A673 (cell line): Measurements from ENCODE around the gene IP6K2.

Experiments
- EZH2 ChIP-seq: fragments of 200-600 bp; sonication (generic); IDR thresholded peaks from 2 replicates; pipeline ENCODE4 v1.6.1; 2017; ENCODE audit warnings: borderline replicate concordance, low read depth, mild to moderate bottlenecking, mixed read lengths, antibody characterized with exemption, low read length; ENCODE audit not compliant: poor library complexity, severe bottlenecking
- TF ChIP-seq, protein P1 (sequence below): fragments of 300-800, 200-600 bp; sonication (generic); conservative IDR thresholded peaks from 2 replicates; pipeline ENCODE4 v1.5.1; 2017; ENCODE audit warnings: low read depth, mild to moderate bottlenecking, antibody characterized with exemption, low read length, moderate library complexity, mixed read lengths

DNA sequence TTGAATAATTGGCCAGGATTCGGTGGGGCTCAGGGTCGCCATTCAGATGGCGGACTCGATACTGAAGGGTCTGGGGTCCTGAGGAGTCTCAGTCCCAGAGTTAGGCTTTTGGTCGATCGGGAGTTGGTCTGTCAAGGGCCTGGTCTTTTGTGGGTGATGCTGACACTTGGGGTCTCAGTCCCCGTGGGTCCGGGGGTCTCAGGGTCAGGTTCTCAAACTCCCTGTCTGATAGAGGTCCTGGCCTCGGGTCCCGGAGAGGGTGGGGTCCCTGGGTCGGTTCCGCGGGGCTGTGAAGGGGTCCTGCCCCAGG, 31.8 kb downstream of the IP6K2 start:
- TF ChIP-seq, protein P1, sequence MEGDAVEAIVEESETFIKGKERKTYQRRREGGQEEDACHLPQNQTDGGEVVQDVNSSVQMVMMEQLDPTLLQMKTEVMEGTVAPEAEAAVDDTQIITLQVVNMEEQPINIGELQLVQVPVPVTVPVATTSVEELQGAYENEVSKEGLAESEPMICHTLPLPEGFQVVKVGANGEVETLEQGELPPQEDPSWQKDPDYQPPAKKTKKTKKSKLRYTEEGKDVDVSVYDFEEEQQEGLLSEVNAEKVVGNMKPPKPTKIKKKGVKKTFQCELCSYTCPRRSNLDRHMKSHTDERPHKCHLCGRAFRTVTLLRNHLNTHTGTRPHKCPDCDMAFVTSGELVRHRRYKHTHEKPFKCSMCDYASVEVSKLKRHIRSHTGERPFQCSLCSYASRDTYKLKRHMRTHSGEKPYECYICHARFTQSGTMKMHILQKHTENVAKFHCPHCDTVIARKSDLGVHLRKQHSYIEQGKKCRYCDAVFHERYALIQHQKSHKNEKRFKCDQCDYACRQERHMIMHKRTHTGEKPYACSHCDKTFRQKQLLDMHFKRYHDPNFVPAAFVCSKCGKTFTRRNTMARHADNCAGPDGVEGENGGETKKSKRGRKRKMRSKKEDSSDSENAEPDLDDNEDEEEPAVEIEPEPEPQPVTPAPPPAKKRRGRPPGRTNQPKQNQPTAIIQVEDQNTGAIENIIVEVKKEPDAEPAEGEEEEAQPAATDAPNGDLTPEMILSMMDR = no peak
- no peak for TF ChIP-seq EZH2
